Measurements from ENCODE around the gene GPRC5D. TPM values are rescaled to one million over a fixed set of nuclear protein-coding genes. Genes with fewer than 3 reads are reported as not detected.

GPRC5D gene
- polyA plus RNA-seq, 3 donors, result 0.49 TPM; not detected in 2

DNA sequence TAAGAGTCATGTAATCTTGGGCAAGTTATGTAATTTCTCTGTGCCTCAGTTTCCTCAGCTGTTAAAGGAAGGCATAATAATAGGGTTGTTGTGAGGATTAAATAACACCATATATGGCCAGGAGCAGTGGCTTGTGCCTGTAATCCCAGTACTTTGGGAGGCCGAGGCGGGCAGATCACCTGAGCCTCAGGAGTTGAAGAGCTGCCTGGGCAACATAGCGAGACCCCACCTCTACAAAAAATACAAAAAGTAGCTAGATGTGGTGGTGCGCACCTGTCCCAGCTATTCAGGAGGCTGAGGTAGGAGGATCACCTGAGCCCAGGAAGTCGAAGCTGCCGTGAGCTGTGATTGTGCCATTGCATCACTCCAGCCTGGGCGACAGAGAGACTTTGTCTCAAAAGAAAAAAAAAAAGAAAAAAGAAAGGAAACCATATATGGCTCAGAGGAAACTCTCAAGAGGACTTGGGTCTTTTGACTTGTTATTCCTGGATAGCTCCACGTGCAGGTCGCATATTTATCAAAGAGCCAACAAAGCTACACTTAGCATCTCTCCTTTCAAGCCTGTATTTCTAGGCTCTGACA, 53.7 kb downstream of the GPRC5D start:
- H3K79me2 ChIP-seq (ENCODE audit: insufficient read depth, low read length), result no peaks in the 10 kb centered on the region
- no peak overlapping the region for H3K9ac ChIP-seq (ENCODE audit: insufficient read depth, low read length, poor library complexity, severe bottlenecking)
- H3K36me3 Mint-ChIP-seq, result no peaks in the 10 kb centered on the region
- H3K4me1 ChIP-seq (ENCODE audit: control insufficient read depth in 1 of 2, insufficient read depth in 2 of 2, low read length in 2 of 2), result no peaks in the 10 kb centered on the region
- 88% methylated on average over 6 of the region's 9 CpGs for WGBS (ENCODE audit: insufficient coverage)
- H4K20me1 ChIP-seq (ENCODE audit: insufficient read depth, low read length), result no peaks in the 10 kb centered on the region
- no peak overlapping the region for H3K27ac Mint-ChIP-seq
- TF ChIP-seq, protein P1, sequence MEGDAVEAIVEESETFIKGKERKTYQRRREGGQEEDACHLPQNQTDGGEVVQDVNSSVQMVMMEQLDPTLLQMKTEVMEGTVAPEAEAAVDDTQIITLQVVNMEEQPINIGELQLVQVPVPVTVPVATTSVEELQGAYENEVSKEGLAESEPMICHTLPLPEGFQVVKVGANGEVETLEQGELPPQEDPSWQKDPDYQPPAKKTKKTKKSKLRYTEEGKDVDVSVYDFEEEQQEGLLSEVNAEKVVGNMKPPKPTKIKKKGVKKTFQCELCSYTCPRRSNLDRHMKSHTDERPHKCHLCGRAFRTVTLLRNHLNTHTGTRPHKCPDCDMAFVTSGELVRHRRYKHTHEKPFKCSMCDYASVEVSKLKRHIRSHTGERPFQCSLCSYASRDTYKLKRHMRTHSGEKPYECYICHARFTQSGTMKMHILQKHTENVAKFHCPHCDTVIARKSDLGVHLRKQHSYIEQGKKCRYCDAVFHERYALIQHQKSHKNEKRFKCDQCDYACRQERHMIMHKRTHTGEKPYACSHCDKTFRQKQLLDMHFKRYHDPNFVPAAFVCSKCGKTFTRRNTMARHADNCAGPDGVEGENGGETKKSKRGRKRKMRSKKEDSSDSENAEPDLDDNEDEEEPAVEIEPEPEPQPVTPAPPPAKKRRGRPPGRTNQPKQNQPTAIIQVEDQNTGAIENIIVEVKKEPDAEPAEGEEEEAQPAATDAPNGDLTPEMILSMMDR (IDR thresholded peaks at IDR 0.05), result no peak
- no peak overlapping the region for H3K4me2 ChIP-seq (replicated peaks; ENCODE audit: extremely low read depth, low read length, poor library complexity, severe bottlenecking)
- peaks cover under 1 to 9% (median 4%) of the 10 kb centered on the region in 3 donors for H3K27me3 Mint-ChIP-seq (ENCODE audit: low read depth in 3 of 3)
- H3K36me3 ChIP-seq (replicated peaks in 1 of 2; ENCODE audit: control insufficient read depth in 1 of 2, insufficient read depth in 2 of 2, low read length in 2 of 2), result no peaks in the 10 kb centered on the region
- H2AFZ ChIP-seq (ENCODE audit: insufficient read depth, low read depth, low read length, poor library complexity, severe bottlenecking), result no peak overlapping the region
- peaks cover 2% of the 10 kb centered on the region for H3K4me1 Mint-ChIP-seq
- no peak overlapping the region for H3K4me3 Mint-ChIP-seq
- no peaks in the 10 kb centered on the region for H3K9me3 ChIP-seq (replicated peaks in 1 of 2; ENCODE audit: control insufficient read depth in 1 of 2, insufficient read depth in 1 of 2, low read length in 2 of 2)
- H3K9me3 Mint-ChIP-seq, result no peaks in the 10 kb centered on the region
- no peak overlapping the region for H3K27ac ChIP-seq (ENCODE audit: low read depth in 1 of 2, low read length in 2 of 2)
- no peak for DNase-seq
- H3K27me3 ChIP-seq (ENCODE audit: control insufficient read depth in 2 of 2, insufficient read depth in 2 of 2, low read length in 2 of 2), result peaks cover 0 to under 1% of the 10 kb centered on the region in 2 donors
- no peak overlapping the region for H3K4me3 ChIP-seq (replicated peaks in 1 of 3; ENCODE audit: low read depth in 2 of 3, low read length in 3 of 3)
- intact Hi-C loops (cut with micrococcal nuclease), result no loop called here

DNA sequence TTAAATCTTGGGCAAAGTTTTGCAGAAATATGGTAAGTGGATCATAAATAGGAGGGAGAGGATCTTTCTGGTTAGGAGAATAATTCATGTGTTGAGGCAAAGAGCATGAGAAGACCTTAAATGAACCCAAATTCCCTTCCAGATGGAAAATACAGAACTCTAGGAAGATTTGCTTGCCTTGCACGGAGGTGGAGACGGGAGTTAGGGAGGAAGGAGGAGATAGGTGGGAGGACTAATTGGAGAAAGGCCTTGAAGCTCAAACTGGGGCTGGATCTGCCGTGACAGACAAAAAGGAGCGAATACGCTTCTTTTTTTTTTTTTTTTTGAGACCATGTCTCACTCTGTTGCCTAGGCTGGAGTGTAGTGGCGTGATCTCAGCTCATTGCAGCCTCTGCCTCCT, 54.7 kb downstream of the GPRC5D start:
- H3K9me3 Mint-ChIP-seq, result peaks cover 0 to 3% (median 0%) of the 10 kb centered on the region in 7 donors

More for the DNA sequence above, 54.7 kb downstream of the GPRC5D start:
- H3K27ac Mint-ChIP-seq, result no peak overlapping the region
- Histone ChIP-seq H3K79me2 (ENCODE audit: insufficient read depth, low read length) (no peaks in the 10 kb centered on the region), H3K27me3 (ENCODE audit: control insufficient read depth in 2 of 2, insufficient read depth in 2 of 2, low read length in 2 of 2) (peaks cover 2 to 9% of the 10 kb centered on the region in 2 donors), H3K27ac (ENCODE audit: low read depth in 1 of 2, low read length in 2 of 2) (no peak overlapping the region), H3K4me3 (replicated peaks in 1 of 3; ENCODE audit: low read depth in 2 of 3, low read length in 3 of 3) (no peak overlapping the region), H3K9ac (ENCODE audit: insufficient read depth, low read length, poor library complexity, severe bottlenecking) (no peak overlapping the region), H3K9me3 (replicated peaks in 1 of 2; ENCODE audit: control insufficient read depth in 1 of 2, insufficient read depth in 1 of 2, low read length in 2 of 2) (peaks cover 0 to 4% of the 10 kb centered on the region in 2 donors), H3K4me2 (replicated peaks; ENCODE audit: extremely low read depth, low read length, poor library complexity, severe bottlenecking) (no peak overlapping the region), H3K36me3 (replicated peaks in 1 of 2; ENCODE audit: control insufficient read depth in 1 of 2, insufficient read depth in 2 of 2, low read length in 2 of 2) (no peaks in the 10 kb centered on the region), H2AFZ (ENCODE audit: insufficient read depth, low read depth, low read length, poor library complexity, severe bottlenecking) (no peak overlapping the region), H3K4me1 (ENCODE audit: control insufficient read depth in 1 of 2, insufficient read depth in 2 of 2, low read length in 2 of 2) (no peaks in the 10 kb centered on the region), H4K20me1 (ENCODE audit: insufficient read depth, low read length) (no peaks in the 10 kb centered on the region)
- H3K36me3 Mint-ChIP-seq, result no peaks in the 10 kb centered on the region
- H3K4me3 Mint-ChIP-seq, result no peak overlapping the region
- WGBS (ENCODE audit: insufficient coverage), result 100% methylated on average over 5 of the region's 6 CpGs
- H3K4me1 Mint-ChIP-seq, result peaks cover 2% of the 10 kb centered on the region
- intact Hi-C loops (cut with micrococcal nuclease), result no loop called here
- TF ChIP-seq, protein P1 (IDR thresholded peaks at IDR 0.05), result no peak
- DNase-seq, result no peak
- H3K27me3 Mint-ChIP-seq (ENCODE audit: low read depth in 3 of 3), result peaks cover 9 to 18% (median 12%) of the 10 kb centered on the region in 3 donors
